K562 (cell line): ENCODE data around the gene BLTP2. TPM values are rescaled to one million over a fixed set of nuclear protein-coding genes. Genes with fewer than 3 reads are reported as not detected.

Experiments
- BRD9 ChIP-seq: fragments of 450-650 bp; IDR thresholded peaks from 2 replicates; pipeline ENCODE4 v1.6.1; 2018; ENCODE audit warnings: low read depth; ENCODE audit not compliant: partially characterized antibody
- CEBPB ChIP-seq: fragments of 450-650 bp; IDR thresholded peaks from 2 replicates; pipeline ENCODE4 v1.6.1; 2016; ENCODE audit warnings: missing genetic modification characterization, missing compliant biosample characterization
- CEBPG ChIP-seq, 3 experiments: fragments of 200-800 bp in 1 of 3; sonication (Bioruptor generic) in 1 of 3; sonication (generic) in 1 of 3; formaldehyde crosslinking in 1 of 3; IDR thresholded peaks in 2 of 3; conservative IDR thresholded peaks in 1 of 3; 2 replicates each; pipeline versions ENCODE4 v1.6.1 to v1.8.0; 2016 to 2022; ENCODE audit warnings: missing compliant biosample characterization in 2 of 3, missing genetic modification characterization in 2 of 3, mild to moderate bottlenecking in 1 of 3, missing genetic modification reagents in 1 of 3
- KLF6 ChIP-seq: fragments of 250-450 bp; sonication (Bioruptor Pico); IDR thresholded peaks from 2 replicates; pipeline ENCODE4 v1.4.0; 2020; ENCODE audit warnings: mild to moderate bottlenecking, moderate library complexity, borderline replicate concordance
- MEF2D ChIP-seq: conservative IDR thresholded peaks from 2 replicates; pipeline ENCODE4 v1.6.1; 2016; ENCODE audit warnings: low read depth, missing genetic modification characterization, missing compliant biosample characterization
- MYC ChIP-seq, 2 experiments: fragments of 250-450 bp in 1 of 2; sonication (Bioruptor Pico) in 1 of 2; IDR thresholded peaks; 2 replicates each; pipeline versions ENCODE4 v1.5.1 to v1.6.1; 2012 to 2021; ENCODE audit warnings: low read depth in 2 of 2, borderline replicate concordance in 1 of 2, improper control_type of control experiment in 1 of 2, low read length in 1 of 2, mild to moderate bottlenecking in 1 of 2, moderate library complexity in 1 of 2
- PTTG1 ChIP-seq: fragments of 450-650 bp; IDR thresholded peaks from 2 replicates; pipeline ENCODE4 v1.6.1; 2016; ENCODE audit warnings: low read depth, mild to moderate bottlenecking, missing genetic modification characterization, missing compliant biosample characterization
- SMAD4 ChIP-seq: fragments of 250-450 bp; sonication (Bioruptor Pico); conservative IDR thresholded peaks from 2 replicates; pipeline ENCODE4 v1.8.0; 2021; ENCODE audit warnings: inconsistent platforms, mild to moderate bottlenecking, moderate library complexity
- THRAP3 ChIP-seq: fragments of 450-650 bp; IDR thresholded peaks from 2 replicates; pipeline ENCODE4 v1.6.1; 2016; ENCODE audit warnings: mild to moderate bottlenecking, inconsistent platforms, borderline replicate concordance
- ZNF175 ChIP-seq: fragments of 200-800 bp; sonication (Bioruptor generic); IDR thresholded peaks from 2 replicates; pipeline ENCODE4 v1.6.1; 2016; ENCODE audit warnings: low read depth, mild to moderate bottlenecking, missing genetic modification characterization, missing compliant biosample characterization
- ZNF589 ChIP-seq: fragments of 200-800 bp; sonication (Bioruptor generic); IDR thresholded peaks from 2 replicates; pipeline ENCODE4 v1.6.1; 2016; ENCODE audit warnings: low read depth, missing genetic modification characterization, missing compliant biosample characterization
- polyA plus RNA-seq, 8 experiments: library from polyadenylated mRNA; depleted of rRNA in 4 of 8; stranded (reverse) in 5 of 8; unstranded in 3 of 8; fragments of >200 nt; fragmentation: Nextera tagmentation in 2 of 8; fragmentation: Illumina TruSeq in 1 of 8; extraction: Ambion mirVana in 2 of 8; extraction: Trizol in 1 of 8; gene quantifications; 2 replicates each; pipeline versions ENCODE4 v1.2.1 to v1.2.3, GENCODE V29; 2011 to 2014; ENCODE audit warnings: inconsistent platforms in 1 of 8, missing spikeins in 1 of 8
- total RNA-seq, 7 experiments: library from RNA; depleted of rRNA in 6 of 7; stranded (reverse); fragments of >200 nt in 6 of 7; fragmentation: Illumina TruSeq in 2 of 7; extraction: Trizol in 2 of 7; gene quantifications; 2 replicates each; pipeline versions ENCODE4 v1.2.1 to v1.2.3, GENCODE V29; 2011 to 2021; ENCODE audit warnings: low replicate concordance in 1 of 7
- TF ChIP-seq, protein P1 (sequence below): fragments of 450-650 bp; IDR thresholded peaks from 2 replicates; pipeline ENCODE4 v1.6.1; 2017; ENCODE audit warnings: antibody characterized with exemption, mild to moderate bottlenecking
- TF ChIP-seq, protein P2 (sequence below): fragments of 250-450 bp; sonication (Bioruptor Pico); IDR thresholded peaks from 2 replicates; pipeline ENCODE4 v1.8.0; 2021; ENCODE audit warnings: moderate library complexity, mild to moderate bottlenecking, inconsistent platforms
- TF ChIP-seq, protein P3 (sequence below): fragments of 250-450 bp; sonication (Bioruptor Pico); IDR thresholded peaks from 2 replicates; pipeline ENCODE4 v1.5.0; 2020; ENCODE audit warnings: mild to moderate bottlenecking, borderline replicate concordance
- TF ChIP-seq, protein P4 (sequence below): conservative IDR thresholded peaks from 2 replicates; pipeline ENCODE4 v1.6.1; 2011; ENCODE audit warnings: low read depth, mild to moderate bottlenecking, low read length; ENCODE audit not compliant: control insufficient read depth

The BLTP2 gene
- total and polyA plus RNA-seq, 9 of the 15 experiments (the other 6 are each of a cell fraction or from before 2014, with no cell fraction given), result 14.7 to 174 (median 103) TPM

DNA sequence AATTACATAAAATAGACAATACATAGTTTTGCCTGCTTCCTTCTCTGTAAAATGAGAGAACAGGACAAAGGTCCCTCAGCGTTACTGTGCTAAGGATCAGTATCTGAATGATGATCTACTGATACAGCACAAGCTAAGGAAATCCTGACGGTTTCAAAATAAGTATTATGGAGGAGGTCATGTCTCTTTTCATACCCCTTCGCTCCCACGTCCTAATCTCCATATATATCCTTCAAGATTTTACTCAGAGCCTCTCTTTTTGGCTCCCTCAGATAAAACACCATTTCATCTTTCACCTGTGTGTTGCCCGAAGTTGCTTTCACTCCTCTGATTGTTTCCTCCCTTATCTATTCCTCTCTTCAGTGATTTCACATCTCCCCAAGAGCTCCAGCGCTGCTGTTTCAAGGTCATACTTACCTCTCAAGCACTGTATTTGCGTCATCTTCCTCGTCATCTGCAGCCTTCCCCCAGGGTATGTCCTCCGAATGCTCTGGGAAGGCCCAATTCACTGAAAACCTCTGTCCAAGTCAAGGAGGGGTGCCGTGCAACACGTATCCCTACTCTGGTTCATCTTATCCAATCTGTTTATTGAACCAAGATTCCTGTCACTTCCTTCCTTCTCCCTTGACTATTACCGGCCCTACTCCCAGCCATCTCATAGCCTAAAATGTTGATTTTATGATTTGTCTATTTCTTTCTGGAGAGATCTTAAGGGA is 1.2 kb upstream of the BLTP2 start (continued):
- TF ChIP-seq, protein P1, sequence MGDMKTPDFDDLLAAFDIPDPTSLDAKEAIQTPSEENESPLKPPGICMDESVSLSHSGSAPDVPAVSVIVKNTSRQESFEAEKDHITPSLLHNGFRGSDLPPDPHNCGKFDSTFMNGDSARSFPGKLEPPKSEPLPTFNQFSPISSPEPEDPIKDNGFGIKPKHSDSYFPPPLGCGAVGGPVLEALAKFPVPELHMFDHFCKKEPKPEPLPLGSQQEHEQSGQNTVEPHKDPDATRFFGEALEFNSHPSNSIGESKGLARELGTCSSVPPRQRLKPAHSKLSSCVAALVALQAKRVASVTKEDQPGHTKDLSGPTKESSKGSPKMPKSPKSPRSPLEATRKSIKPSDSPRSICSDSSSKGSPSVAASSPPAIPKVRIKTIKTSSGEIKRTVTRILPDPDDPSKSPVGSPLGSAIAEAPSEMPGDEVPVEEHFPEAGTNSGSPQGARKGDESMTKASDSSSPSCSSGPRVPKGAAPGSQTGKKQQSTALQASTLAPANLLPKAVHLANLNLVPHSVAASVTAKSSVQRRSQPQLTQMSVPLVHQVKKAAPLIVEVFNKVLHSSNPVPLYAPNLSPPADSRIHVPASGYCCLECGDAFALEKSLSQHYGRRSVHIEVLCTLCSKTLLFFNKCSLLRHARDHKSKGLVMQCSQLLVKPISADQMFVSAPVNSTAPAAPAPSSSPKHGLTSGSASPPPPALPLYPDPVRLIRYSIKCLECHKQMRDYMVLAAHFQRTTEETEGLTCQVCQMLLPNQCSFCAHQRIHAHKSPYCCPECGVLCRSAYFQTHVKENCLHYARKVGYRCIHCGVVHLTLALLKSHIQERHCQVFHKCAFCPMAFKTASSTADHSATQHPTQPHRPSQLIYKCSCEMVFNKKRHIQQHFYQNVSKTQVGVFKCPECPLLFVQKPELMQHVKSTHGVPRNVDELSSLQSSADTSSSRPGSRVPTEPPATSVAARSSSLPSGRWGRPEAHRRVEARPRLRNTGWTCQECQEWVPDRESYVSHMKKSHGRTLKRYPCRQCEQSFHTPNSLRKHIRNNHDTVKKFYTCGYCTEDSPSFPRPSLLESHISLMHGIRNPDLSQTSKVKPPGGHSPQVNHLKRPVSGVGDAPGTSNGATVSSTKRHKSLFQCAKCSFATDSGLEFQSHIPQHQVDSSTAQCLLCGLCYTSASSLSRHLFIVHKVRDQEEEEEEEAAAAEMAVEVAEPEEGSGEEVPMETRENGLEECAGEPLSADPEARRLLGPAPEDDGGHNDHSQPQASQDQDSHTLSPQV, result peak; percentile 80
- TF ChIP-seq SMAD4 (CRISPR knock-in tag) (peak; percentile 86), ZNF589 (peak; percentile 94), CEBPG (CRISPR knock-in tag; IDR thresholded peaks at IDR 0.05) (peak; percentile 80), CEBPG (tag; conservative IDR thresholded peaks at IDR 0.05 in 1 of 2, IDR thresholded peaks at IDR 0.05 in 1 of 2) (peak; percentile 69 to 93), ZNF175 (CRISPR knock-in tag) (peak; percentile 92), CEBPB (tag) (peak; percentile 60), MEF2D (tag) (peak; percentile 19; the same call in 1 of the 2 replicates), MYC (IDR thresholded peaks at IDR 0.05; ENCODE audit: low read depth, low read length) (no peak), MYC (CRISPR knock-in tag; IDR thresholded peaks at IDR 0.05; ENCODE audit: borderline replicate concordance, low read depth) (no peak), PTTG1 (tag) (peak; percentile 50; the same call in 1 of the 2 replicates), BRD9 (peak; percentile 62), KLF6 (CRISPR knock-in tag) (peak; percentile 68; the same call in 1 of the 2 replicates), THRAP3 (peak; percentile 19; the same call in 1 of the 2 replicates)
- TF ChIP-seq, protein P2, sequence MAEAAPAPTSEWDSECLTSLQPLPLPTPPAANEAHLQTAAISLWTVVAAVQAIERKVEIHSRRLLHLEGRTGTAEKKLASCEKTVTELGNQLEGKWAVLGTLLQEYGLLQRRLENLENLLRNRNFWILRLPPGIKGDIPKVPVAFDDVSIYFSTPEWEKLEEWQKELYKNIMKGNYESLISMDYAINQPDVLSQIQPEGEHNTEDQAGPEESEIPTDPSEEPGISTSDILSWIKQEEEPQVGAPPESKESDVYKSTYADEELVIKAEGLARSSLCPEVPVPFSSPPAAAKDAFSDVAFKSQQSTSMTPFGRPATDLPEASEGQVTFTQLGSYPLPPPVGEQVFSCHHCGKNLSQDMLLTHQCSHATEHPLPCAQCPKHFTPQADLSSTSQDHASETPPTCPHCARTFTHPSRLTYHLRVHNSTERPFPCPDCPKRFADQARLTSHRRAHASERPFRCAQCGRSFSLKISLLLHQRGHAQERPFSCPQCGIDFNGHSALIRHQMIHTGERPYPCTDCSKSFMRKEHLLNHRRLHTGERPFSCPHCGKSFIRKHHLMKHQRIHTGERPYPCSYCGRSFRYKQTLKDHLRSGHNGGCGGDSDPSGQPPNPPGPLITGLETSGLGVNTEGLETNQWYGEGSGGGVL (CRISPR knock-in tag), result peak; percentile 45; the same call in 1 of the 2 replicates
- TF ChIP-seq, protein P3, sequence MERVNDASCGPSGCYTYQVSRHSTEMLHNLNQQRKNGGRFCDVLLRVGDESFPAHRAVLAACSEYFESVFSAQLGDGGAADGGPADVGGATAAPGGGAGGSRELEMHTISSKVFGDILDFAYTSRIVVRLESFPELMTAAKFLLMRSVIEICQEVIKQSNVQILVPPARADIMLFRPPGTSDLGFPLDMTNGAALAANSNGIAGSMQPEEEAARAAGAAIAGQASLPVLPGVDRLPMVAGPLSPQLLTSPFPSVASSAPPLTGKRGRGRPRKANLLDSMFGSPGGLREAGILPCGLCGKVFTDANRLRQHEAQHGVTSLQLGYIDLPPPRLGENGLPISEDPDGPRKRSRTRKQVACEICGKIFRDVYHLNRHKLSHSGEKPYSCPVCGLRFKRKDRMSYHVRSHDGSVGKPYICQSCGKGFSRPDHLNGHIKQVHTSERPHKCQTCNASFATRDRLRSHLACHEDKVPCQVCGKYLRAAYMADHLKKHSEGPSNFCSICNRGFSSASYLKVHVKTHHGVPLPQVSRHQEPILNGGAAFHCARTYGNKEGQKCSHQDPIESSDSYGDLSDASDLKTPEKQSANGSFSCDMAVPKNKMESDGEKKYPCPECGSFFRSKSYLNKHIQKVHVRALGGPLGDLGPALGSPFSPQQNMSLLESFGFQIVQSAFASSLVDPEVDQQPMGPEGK (CRISPR knock-in tag), result 0 out of 2 replicates have a peak, but pooled peaks have one; percentile 24
- TF ChIP-seq, protein P4, sequence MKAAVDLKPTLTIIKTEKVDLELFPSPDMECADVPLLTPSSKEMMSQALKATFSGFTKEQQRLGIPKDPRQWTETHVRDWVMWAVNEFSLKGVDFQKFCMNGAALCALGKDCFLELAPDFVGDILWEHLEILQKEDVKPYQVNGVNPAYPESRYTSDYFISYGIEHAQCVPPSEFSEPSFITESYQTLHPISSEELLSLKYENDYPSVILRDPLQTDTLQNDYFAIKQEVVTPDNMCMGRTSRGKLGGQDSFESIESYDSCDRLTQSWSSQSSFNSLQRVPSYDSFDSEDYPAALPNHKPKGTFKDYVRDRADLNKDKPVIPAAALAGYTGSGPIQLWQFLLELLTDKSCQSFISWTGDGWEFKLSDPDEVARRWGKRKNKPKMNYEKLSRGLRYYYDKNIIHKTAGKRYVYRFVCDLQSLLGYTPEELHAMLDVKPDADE, result no peak
